HG03039 (cell line): Measurements from ENCODE around the gene SLC22A13.
"Not testable (repeated sequence)": the region's sequence is repeated elsewhere in the genome, so short reads cannot be mapped to it uniquely, and the experiment has no call there.

Experiments used
- ATAC-seq: cut with Tn5 transposase; IDR thresholded peaks from one replicate; pipeline ENCODE4 v1.9.1; 2021; ENCODE audit warnings: mild to moderate bottlenecking, moderate library complexity; ENCODE audit not compliant: unreplicated experiment

SLC22A13 gene

GRCh38 chr3:38264353-38264771 is 1.2 kb upstream of the SLC22A13 start:
- ATAC-seq: no peak

- no peak for ATAC-seq
Measured at GRCh38 chr3:38264779-38265178, 833 bp upstream of the SLC22A13 start.

GRCh38 chr3:38266810-38267209 is 1.2 kb downstream of the SLC22A13 start:
- no peak for ATAC-seq

- no peak for ATAC-seq
Measured at GRCh38 chr3:38267662-38268061, 2.0 kb downstream of the SLC22A13 start.

- no peak for ATAC-seq
Measured at GRCh38 chr3:38268087-38268486, 2.5 kb downstream of the SLC22A13 start.

GRCh38 chr3:38268522-38268921 is 2.9 kb downstream of the SLC22A13 start:
- ATAC-seq: no peak

GRCh38 chr3:38270606-38271005 is 5.0 kb downstream of the SLC22A13 start:
- no peak for ATAC-seq

- ATAC-seq: no peak
Measured at GRCh38 chr3:38271553-38271952, 5.9 kb downstream of the SLC22A13 start.

- no peak for ATAC-seq
Measured at GRCh38 chr3:38274864-38275649, 9.4 kb downstream of the SLC22A13 start.

GRCh38 chr3:38275658-38276057 is 10.0 kb downstream of the SLC22A13 start:
- ATAC-seq: no peak

GRCh38 chr3:38276081-38276916 is 10.7 kb downstream of the SLC22A13 start:
- ATAC-seq: no peak

- no peak for ATAC-seq
Measured at GRCh38 chr3:38276917-38277630, 11.5 kb downstream of the SLC22A13 start.

- no peak for ATAC-seq
Measured at GRCh38 chr3:38278841-38279240, 13.2 kb downstream of the SLC22A13 start.

- ATAC-seq: no peak
Measured at GRCh38 chr3:38281895-38282686, 16.5 kb downstream of the SLC22A13 start, which contains the start of gene SLC22A14. Gene SLC22A14, plus strand, starts transcription at chr3:38282294. Its CDS starts 23,733 bp downstream, at chr3:38306027.

- ATAC-seq: no peak
Measured at GRCh38 chr3:38283810-38284755, 18.5 kb downstream of the SLC22A13 start.

- no peak for ATAC-seq
Measured at GRCh38 chr3:38284756-38285150, 19.1 kb downstream of the SLC22A13 start.

- ATAC-seq: not testable (repeated sequence)
Measured at GRCh38 chr3:38289286-38290217, 23.9 kb downstream of the SLC22A13 start.

GRCh38 chr3:38297053-38297452 is 31.4 kb downstream of the SLC22A13 start:
- not testable (repeated sequence) for ATAC-seq
